NCI-H128 (cell line): ENCODE results near the gene MATCAP1.

ENCODE experiments used
- DNase-seq: peaks from one replicate; lab custom pipeline; 2025; ENCODE audit not compliant: unreplicated experiment; lab: John Stamatoyannopoulos, UW

MATCAP1 gene

DNA sequence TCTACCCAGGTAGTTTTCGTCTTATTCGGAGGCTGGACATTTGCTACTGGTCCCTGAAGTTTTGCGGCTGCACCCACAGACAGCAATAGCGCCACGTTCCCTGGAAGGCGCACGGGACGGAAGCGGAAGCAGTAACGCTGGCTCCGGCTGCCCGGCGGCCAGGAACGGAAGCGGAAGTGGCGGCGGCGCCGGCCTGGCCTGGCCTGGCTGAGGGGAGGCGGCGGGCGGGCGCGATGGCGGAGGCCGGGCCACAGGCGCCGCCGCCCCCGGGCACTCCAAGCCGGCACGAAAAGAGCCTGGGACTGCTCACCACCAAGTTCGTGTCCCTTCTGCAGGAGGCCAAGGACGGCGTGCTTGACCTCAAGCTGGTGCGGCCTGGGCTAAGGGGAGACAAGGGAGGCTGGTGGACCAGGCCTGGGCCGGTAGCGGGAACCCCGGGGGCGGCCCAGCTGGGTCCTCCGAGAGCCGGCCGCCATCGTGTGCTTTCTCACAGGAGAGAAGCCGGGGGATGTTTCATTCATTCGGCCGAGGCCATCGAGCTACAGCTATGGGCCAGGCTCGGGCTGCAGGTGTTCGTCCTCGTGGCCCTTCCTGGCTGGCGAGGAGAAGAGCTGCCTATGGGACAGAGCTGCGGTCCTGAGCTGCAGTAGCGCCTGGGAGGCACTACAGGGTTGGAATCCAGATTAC is 8.4 kb upstream of the MATCAP1 start, which contains the start of gene E2F4:
E2F4 (plus strand) TSS at position 161 of the 687 bp plus-strand sequence; CDS start at position 234, 73 bp downstream.
- peak; percentile 43 for DNase-seq

DNA sequence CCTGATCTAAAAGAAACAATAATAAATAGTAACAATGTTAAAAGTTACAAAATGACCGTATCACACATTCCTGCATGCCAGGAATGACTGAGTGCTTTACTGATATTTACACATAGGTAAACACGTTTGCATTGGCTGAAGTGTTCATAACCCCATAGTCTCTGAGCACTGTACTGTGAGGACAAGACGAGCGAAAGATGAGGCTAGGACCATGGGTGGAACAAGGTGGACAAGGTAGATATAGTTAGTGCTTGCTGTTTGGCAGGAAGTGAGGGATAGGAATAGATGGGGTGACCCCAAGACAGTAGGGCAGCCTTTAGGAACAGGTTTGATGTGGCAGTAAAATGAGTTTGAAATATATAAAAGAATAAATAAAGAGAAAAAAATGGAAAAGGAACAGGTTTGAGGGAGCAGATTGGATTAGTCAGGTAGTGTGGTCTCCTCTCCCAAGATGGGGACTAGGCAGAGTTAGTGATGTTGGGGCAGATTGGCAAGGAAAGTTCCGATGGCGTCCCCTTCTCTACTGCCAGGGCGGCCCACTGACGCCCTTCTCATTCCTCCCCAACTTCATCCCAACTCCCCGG is 7.7 kb upstream of the MATCAP1 start:
- no peak for DNase-seq

DNA sequence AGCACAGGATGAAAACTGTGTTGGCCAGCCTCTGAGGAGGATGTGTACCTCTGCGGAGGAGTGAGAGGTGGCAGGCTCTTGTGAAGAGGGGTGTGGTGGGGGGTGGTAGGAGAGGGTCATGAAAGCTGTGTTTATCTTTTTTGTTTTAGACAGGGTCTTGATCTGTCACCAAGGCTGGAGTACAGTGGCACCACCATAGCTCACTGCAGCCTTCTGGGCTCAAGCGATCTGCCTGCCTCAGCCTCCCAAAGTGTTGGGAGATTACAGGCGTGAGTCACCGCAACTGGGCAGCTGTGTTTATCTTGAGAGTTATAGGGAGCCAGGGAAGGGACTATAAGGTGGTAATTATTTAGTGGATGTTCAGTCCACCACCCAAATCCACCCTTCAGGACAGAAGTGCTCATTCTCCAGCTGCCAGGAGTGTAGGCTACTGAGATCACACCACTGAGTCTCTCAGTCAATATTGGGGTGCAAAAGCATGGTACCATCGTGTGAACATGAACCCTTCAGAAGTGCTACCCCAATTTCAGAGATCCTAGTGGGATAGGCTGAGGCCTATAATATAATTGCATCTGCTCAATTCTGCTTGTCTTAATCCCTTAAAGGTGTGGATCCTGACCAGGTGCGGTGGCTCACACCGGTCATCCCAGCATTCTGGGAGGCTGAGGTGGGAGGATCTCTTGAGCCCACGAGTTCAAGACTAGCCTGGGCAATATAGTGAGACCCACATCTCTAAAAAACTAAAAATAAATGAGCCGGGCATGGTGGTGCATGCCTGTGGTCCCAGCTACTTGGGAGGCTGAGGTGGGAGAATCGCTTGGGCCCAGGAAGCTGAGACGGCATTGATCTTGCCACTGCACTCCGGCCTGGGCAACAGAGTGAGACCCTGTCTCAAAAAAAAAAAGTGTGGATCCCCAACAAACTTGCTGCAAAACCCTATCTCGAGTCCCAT is 7.0 kb upstream of the MATCAP1 start:
- DNase-seq = no peak

DNA sequence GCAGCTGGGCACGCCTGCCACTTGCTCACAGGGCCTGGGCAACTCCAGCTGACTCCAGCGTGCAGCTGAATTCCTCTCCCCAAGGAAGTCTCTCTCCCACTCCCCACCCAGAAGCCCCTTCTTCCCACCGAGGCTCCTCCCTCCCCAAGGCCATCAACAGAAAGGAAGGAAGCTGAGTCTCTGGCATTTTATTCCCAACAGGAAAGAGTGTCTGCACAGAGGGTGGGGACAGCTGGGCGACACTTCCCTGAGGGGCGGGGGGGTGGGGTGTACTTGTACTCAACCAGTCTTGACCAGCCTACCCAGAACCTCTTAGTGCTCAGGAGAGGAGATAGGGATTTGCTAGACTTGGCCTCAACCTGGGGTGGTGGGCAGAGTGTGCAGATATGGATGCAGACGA is 6.3 kb upstream of the MATCAP1 start, which contains the start of gene EXOC3L1:
EXOC3L1 (minus strand) TSS at position 96 of the 400 bp plus-strand sequence. CDS start 460 bp downstream, outside the sequence.
- no peak for DNase-seq

DNA sequence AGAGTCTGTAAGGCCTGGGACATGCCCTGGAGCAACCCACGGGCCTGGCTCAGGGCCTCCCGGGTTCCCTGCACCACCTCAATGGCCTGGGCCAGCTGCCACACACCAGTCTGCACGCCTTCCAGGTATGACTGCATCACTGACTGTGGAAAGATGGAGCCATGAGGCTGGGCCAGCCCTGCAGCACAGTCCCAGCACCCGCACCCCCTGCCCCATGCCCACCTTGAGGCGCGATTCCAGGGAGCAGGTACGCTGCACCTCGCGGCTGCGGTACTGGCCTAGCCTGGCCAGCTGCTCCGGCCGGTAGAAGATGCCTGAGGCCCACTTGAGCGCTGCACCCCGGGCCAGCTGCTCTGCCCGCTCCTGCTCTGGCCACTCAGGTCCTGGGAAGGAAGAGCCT is 5.0 kb upstream of the MATCAP1 start:
- no peak for DNase-seq

DNA sequence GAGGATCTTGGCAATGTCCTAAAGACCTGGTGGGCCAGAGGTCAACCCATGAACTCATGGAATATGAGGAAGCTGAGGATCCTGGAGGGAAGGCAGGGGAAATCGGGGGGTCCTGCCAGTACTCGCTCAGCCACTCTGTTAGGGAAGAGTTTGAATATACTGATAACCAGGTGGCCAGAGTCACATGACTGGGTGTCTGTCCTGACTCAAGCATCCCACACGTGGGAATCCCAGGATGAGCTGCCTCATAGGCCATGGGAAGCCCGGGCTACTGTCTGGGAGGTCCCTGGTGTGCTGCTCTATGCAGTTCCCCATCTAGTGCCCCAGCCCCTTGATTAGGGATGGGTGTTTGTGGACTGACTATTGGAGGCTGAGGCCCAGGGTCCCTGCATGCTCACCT is 4.6 kb upstream of the MATCAP1 start:
- no peak for DNase-seq

DNA sequence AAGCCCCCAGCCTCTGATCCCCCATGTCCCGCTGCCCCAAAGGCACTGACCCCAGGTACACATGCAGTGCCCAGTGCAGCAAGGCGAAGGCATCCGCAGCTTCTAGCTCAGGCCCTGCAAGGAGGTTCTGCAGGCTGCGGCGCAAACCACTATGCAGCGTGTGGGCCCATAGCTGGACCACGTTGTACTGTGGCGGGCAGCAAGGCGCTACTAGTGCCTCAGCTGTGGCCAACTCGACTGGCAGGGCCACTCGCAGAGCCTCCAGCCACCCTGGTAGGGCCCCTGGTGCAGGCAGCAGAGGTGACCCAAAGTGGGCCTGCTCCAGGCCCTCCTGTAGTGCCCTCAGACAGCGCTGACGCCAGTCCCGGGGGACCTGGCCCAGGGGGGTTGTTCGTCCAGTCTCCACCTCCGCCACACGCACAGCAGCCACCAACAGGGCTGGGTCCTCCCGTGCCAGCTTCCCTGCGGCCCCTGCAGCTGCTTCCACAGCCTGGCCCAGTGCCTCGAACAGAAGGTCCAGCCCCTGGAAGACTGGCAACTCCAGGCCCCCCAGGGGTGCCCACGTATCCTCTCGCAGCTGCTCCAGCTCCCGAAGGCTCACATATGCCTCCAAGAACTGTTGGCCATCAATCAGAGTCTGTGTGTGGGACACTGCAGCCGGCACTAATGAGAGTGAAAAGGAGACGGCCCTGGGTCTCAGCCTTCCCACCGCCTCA is 3.6 kb upstream of the MATCAP1 start:
- no peak for DNase-seq

DNA sequence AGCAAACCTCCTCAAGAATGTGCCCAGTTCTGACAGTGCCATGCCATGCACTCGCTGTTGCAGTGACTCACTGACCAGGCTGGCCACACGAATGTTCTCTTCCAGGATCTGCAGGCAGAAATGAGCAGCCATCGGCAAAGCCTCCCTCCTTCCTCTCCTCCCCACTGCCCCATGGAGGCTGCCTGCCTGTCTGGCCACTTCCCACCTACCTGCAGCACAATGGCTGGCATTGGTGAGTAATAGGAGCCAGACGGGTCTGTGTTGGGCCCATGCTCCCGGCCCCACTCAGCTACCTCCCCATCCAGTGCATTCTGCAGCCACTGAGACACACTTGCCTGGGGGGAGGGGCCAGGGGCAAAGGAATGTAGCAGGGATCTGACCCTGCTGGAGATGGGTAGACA is 2.8 kb upstream of the MATCAP1 start:
- DNase-seq = no peak

DNA sequence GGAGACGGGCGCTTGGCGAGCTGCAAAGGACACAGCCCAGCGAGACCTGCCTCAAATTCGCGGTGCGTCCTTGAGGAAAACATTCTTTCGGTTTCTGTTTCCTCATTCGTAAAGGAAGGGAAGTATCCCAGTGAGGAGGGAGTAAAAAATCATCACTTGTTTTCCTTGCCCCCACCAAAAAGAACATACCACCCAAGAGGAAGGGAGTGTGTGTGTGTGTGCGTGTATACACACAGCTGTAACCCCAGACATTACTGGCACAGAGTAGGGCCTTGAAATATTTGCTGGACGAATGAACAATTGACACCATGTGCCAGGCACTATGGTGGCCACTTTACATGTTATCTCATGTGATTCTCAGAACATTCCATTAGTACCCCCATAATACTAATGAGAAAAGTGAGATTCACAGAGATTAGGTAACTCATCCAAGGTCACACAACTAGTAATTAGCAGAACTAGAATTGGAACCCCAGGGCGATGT is 1.9 kb upstream of the MATCAP1 start:
- no peak for DNase-seq

DNA sequence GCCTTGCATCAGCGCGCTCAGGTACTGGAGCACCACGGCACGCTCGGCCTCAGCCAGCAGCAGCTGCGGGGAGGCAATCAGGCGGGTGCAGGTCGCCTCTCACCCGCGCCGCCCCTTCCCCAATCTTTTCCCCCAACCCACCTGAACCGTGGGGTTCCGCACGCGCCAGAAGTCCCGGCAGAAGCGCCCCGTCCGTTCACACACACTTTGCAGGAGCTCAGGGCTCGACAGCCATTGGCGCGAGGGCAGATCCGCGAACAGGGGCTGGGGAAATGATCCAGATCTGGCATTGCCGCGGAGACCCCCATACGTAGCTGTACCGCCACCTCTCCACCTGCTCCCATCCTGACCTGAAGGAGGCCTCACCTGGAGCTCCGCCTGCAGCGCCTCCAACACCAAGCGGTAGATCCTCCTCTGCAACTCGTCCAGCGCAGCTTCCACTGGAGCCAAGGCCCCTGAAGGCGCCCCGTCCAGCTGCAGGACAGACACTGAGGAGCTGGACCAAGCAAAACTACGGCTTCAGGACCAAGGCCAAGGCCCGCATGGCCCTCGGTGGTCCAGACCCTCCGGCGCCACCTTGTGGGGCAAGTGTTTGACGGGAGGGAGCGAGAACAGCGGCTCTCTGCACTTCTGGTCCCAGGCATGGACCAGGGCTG is 1.4 kb upstream of the MATCAP1 start:
- DNase-seq = peak; percentile 34

DNA sequence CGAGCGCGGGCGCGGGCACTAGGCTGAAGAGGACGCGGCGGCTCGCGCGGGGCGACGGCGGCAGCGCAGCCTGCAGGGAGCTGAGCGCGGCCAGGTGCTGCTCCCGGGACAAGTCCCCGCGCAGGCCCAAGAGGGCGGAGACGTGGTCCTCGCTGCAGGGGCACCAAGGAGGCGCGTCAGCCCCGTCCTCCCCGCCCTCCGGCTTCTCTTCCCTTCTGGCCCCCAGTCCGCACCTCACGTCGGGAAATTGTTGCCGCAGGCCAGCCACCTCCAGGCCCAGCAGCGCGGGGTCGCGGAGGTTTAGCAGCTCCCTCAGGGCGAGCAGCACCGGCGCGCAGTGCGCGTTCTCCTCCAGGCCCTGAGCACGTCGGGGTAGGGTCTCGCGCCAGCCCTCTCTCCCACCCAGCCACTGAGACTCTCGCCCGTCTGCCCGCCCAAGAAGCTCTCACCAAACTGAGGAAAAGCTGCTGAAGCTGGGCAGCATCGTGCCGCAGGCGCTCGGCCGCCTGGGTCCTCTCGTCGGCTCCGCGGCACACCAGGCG is 761 bp upstream of the MATCAP1 start:
- peak; percentile 33 for DNase-seq

DNA sequence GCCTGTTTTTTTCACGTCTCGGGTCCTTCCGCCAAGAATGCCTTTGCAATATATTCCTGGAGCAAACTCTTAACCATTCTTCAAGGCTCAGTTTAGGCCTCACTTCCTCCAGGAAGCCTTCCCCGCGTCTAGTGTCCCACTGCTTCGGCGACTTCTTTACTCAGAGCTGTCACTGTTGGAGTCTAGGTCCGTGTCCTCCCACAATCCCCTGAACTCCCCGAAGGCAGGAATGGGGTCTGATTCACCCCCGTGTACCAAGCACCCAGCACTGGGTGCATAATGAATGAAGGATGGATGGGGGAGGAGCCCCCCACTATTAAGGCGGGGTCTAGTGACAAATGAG is 508 bp downstream of the MATCAP1 start:
- no peak for DNase-seq

DNA sequence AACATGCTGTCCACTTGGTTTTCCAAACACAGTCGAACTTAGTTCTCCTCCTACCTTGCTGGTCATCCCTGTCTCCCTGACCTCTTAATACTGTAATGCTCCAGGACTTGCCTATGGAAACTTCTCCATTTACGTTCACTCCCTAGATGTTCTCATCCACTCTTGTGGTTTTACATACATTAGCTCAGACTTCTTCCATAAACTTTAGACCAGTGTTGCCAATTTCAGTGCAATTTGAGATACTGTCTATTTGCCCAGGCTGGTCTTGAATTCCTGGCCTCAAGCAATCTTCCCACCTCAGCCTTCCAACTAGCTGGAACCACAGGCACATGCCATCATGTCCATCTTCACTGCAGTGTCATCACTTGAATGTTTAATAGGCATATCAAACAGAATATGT is 1.5 kb downstream of the MATCAP1 start:
- DNase-seq = no peak

DNA sequence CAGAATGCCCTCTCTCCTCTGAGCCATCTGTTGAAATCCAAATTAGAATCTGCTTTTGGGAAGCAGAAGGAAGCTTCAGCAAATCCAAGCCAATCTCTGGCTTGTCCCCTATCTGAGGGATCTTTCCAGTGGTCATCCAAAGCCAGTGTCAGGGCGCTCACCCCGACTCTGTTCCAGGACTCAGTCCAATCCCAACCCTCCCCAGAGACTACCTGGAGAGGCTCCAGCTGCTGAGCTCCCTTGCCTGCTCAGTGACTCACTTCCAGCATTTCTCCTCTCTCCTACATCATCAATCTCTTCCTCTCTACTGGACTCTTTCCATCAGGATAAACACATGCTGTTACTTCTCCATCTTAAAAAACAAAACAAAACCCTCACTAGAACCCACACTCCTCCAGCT is 2.4 kb downstream of the MATCAP1 start:
- DNase-seq = no peak

DNA sequence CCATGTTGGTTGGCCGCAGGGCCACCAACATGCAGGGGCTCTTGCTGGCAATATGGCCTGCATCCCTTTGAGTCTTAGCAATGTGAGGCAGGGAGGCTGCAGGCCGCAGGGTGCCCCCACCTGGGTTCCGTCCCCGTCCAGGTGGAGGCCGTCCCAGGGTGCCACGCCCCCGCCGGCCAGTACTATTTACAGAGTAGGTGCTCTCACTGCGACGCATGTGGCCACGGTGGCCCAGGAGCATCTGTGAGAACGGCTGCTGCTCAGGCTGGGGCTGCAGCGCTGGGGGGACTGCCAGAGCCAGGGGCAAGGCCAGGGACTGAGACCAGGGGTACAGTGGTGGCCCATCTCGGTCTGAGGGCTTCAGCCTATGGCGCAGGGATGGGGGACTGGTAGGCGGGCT is 3.6 kb downstream of the MATCAP1 start:
- DNase-seq = no peak

DNA sequence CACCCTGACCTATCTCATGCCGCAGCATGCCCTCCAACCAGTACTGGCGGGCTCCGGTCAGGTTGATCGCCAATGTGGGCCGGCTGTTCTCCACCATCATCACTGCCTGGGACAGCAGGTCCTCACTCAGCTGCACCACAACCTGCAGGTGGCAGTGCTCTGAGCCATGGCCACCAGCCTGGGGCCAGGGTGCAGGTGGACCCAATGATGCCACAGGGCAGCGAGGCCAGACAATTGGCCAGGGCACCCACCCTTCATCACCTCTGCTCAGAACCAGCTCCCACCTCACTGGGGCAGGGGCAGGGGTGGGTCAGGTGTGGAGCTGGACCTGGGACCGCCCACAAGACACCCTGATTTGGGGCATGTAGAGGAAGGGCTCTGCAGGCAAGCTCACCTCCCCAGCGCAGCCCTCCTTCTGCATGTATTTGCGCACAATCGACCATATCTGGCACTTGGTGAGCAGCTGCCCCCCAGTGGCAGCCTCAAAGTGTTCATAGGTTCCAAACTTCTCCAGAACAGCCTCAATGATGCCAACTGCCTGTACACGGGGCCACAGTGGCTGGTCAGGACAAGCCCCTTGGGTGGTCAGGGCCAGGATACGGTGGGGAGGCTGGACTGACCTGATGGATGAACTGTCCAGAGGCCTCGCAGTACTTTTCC is 4.2 kb downstream of the MATCAP1 start:
- no peak for DNase-seq

DNA sequence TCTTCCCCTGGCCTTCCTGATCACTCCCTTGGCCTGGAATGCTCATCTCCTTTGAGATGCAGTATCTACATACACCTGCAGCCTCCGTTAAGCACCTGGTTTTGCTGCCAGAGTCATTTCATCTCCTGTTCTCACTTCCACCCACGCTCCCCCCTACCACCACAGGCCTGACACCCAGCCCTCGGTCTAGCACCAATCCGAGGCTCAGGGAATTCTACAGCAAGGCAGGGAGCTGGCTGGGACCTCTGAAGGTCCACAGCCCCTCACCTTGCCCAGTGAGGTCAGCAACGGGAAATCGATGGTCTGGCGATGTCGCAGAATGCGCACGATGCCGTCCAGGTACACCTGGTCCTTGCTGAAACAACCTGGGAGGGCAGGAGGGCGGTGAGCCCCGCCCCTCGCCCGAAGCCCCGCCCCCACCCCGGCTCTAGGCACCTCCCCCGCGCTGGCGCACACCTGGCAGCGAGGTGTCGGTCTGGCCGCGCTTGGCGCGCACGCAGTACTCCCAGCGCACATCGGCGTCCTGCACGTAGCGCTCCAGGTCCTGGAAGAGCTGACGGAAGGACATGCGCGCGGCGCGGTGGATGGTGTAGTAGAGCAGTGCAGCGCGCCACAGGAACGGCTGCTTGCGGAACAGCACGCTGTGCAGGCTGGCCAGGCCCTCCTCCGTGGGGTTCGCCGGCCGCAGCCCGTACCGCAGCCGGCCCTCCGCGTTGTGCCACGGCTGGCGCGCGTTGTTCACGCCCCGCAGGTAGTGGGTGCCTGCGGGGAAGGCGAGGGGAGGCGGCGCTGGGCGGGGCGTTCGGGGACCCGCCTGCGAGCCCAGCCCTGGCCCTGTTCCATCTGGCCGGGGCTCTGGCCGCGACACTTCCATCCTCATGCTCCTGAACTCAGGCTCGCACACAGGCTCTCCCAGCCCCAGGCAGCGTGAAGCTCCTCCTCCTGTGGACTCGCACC is 5.7 kb downstream of the MATCAP1 start:
- peak; percentile 63 for DNase-seq

DNA sequence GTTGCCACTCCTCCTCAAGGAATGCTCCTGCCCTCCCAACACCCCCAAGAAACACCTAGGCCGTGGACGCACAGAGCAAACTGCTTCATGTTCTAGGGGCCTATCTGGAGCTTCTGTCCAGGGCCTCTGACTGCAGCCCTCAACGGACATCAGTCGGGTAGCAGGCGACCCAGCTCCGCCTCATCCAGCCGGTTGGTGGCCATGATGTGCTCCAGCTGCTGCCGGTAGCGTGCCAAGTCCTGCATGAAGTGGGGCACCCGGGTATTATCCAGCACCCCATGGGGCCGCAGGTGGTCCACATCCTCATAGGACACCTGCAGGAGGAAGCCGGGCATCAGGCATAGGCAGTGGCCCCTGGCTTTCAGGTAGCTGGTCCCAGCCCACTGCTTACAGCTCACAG is 7.1 kb downstream of the MATCAP1 start:
- DNase-seq = no peak
